Common myeloid progenitor, CD34-positive (primary cell): ENCODE results near the gene VKORC1.

Experiments
- CTCF ChIA-PET: fragments of 350-600 bp; sonication (Branson Sonifier 250); formaldehyde crosslinking; loops from one replicate; lab custom pipeline; 2021; ENCODE audit warnings: antibody characterized with exemption; lab: Charles Lee
- POLR2A ChIA-PET: fragments of 350-600 bp; sonication (Branson Sonifier 250); formaldehyde crosslinking; loops from one replicate; lab custom pipeline; 2021; ENCODE audit warnings: antibody characterized with exemption; lab: Charles Lee
- DNase-seq, 3 donors: peaks; one replicate each; pipeline versions ENCODE4 v3.0.0 to v3.0.0-alpha.2; 2013
- H3K27ac ChIP-seq, 2 experiments: 1 replicate in 1 of 2; 2 replicates in 1 of 2; pipeline ENCODE4 v1.7.0; 2013; ENCODE audit warnings: inconsistent platforms in 2 of 2, low read length in 2 of 2, mild to moderate bottlenecking in 2 of 2, low read depth in 1 of 2, moderate library complexity in 1 of 2; ENCODE audit not compliant: severe bottlenecking in 2 of 2, insufficient read depth in 1 of 2, poor library complexity in 1 of 2
- H3K27me3 ChIP-seq, 5 experiments: replicated peaks in 2 of 5; 1 replicate in 3 of 5; 2 replicates in 2 of 5; pipeline versions ENCODE4 v1.6.1 to v1.7.0; 2013; ENCODE audit warnings: low read length in 4 of 5, mild to moderate bottlenecking in 2 of 5, moderate library complexity in 2 of 5, inconsistent platforms in 1 of 5; ENCODE audit not compliant: insufficient read depth in 5 of 5, control insufficient read depth in 4 of 5
- H3K36me3 ChIP-seq, 4 experiments: 1 replicate in 2 of 4; 2 replicates in 2 of 4; pipeline versions ENCODE4 v1.6.1 to v1.7.0; 2013; ENCODE audit warnings: low read length in 3 of 4, control low read depth in 1 of 4, mild to moderate bottlenecking in 1 of 4; ENCODE audit not compliant: control insufficient read depth in 4 of 4, insufficient read depth in 4 of 4
- H3K4me1 ChIP-seq, 4 experiments: 1 replicate in 3 of 4; 2 replicates in 1 of 4; pipeline versions ENCODE4 v1.6.1 to v1.7.1; 2013; ENCODE audit warnings: low read length in 3 of 4, mild to moderate bottlenecking in 3 of 4, control low read depth in 1 of 4, inconsistent platforms in 1 of 4, moderate library complexity in 1 of 4; ENCODE audit not compliant: control insufficient read depth in 4 of 4, insufficient read depth in 4 of 4; ENCODE audit errors: control extremely low read depth in 1 of 4
- H3K4me3 ChIP-seq, 7 experiments: 1 replicate in 4 of 7; 2 replicates in 3 of 7; pipeline versions ENCODE4 v1.5.1 to v1.7.0; 2013; ENCODE audit warnings: mild to moderate bottlenecking in 7 of 7, low read length in 6 of 7, moderate library complexity in 6 of 7, inconsistent platforms in 2 of 7, low read depth in 2 of 7, control low read depth in 1 of 7; ENCODE audit not compliant: insufficient read depth in 4 of 7, control insufficient read depth in 1 of 7; ENCODE audit errors: extremely low read depth in 1 of 7
- H3K9me3 ChIP-seq, 5 experiments: 1 replicate in 4 of 5; 2 replicates in 1 of 5; pipeline versions ENCODE4 v1.6.1 to v1.7.1; 2013; ENCODE audit warnings: low read length in 4 of 5, mild to moderate bottlenecking in 2 of 5, inconsistent platforms in 1 of 5, low read depth in 1 of 5, moderate library complexity in 1 of 5; ENCODE audit not compliant: control insufficient read depth in 4 of 5, insufficient read depth in 2 of 5; ENCODE audit errors: control extremely low read depth in 1 of 5
- WGBS: methylation state at CpG from one replicate; pipeline ENCODE4 v1.1.5; 2013; ENCODE audit not compliant: insufficient coverage; 5-methylcytosine and 5-hydroxymethylcytosine counted together

VKORC1 gene

DNA sequence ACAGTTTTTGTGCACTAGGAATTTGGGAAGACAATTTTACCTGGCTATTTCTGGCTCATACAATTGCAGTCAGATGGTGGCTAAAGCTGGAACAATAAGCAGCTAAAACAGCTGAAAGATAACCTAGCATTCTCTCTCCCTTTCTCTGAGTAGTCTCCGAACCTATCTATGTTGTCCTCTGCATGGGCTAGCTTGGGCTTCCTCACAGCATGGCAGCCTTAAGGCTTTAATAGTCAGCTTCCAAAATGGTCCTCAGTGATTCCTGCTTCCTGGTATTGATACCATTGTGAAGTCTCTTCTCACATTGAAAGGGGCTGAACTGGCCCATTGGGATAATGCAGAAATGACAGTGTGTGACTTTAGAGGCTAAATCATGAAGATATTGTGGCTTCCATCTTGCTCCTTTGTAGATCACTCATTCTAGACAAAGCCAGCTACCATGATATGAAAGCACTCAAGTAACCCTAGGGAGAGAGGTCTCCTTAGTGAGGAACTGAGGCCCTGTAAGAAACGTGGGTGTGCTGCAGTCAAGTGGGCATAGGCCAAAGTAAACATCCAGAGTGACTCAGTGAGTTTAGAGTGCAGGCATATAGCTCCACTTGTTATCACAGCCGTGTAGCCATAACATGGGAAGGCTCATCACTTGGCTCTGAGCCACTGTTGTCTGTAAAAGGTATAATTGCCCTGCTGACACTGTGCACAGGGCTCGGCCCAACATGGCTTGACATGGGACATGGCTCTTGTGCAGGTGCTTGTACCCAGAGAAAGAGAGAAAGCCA is 5.5 kb upstream of the VKORC1 start:
- CTCF ChIA-PET = interaction anchor here (0.7 to 3.9 kb wide), 10 partner anchors 12 to 114 kb away, joined by 3 to 16 read pairs (median 3); partner anchors contain the start of genes ZNF646 and ZNF668
- H3K9me3 ChIP-seq = peaks cover 0 to 5% (median 0%) of the 10 kb centered on the region in 5 experiments
- no peak overlapping the region for H3K27ac ChIP-seq
- POLR2A ChIA-PET = no interaction called here
- H3K4me3 ChIP-seq = no peak overlapping the region
- DNase-seq = no peak
- no peaks in the 10 kb centered on the region for H3K27me3 ChIP-seq
- peaks cover 3 to 8% (median 6%) of the 10 kb centered on the region in 4 experiments for H3K4me1 ChIP-seq
- WGBS = 84% methylated on average over 4 of the region's 4 CpGs
- no peaks in the 10 kb centered on the region for H3K36me3 ChIP-seq

DNA sequence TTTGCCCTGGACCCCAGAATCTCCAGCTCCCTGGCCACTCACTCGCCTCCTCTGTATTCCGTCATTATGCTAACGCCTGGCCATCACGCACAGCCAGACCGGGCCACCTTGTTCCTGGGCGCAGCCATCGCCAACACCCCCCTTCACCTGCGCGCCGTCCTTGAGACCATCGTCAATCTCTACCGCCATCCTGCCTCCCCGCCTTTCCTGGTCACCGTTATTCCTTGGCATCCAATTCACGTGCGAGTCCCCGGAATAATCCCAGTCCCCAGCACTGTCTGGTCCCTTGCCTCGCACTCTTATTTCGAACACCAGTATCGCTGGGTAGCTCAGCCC is 541 bp downstream of the VKORC1 start:
- ChIA-PET POLR2A (interaction anchor here (0.7 to 1.4 kb wide), 2 partner anchors 20 to 24 kb away, joined by 4 to 5 read pairs; partner anchors contain the start of genes KAT8, ZNF646 and ZNF668), CTCF (interaction anchor here (0.6 to 2.0 kb wide), 8 partner anchors 20 to 309 kb away, joined by 3 to 7 read pairs (median 3); partner anchors contain the start of genes HSD3B7, ZNF646 and ZNF668)
- peak in 1 of 3 donors; percentile 19 for DNase-seq
- Histone ChIP-seq H3K4me1 (peaks cover 3 to 21% (median 19%) of the 10 kb centered on the region in 4 experiments), H3K9me3 (no peaks in the 10 kb centered on the region), H3K36me3 (peaks cover 0 to 19% (median 17%) of the 10 kb centered on the region in 4 experiments), H3K27ac (peak overlapping the region in 1 of 2 experiments; percentile 73), H3K27me3 (no peaks in the 10 kb centered on the region), H3K4me3 (peak overlapping the region; percentile 77 to 97 (median 84))
- WGBS = under 1% methylated on average over 20 of the region's 20 CpGs

DNA sequence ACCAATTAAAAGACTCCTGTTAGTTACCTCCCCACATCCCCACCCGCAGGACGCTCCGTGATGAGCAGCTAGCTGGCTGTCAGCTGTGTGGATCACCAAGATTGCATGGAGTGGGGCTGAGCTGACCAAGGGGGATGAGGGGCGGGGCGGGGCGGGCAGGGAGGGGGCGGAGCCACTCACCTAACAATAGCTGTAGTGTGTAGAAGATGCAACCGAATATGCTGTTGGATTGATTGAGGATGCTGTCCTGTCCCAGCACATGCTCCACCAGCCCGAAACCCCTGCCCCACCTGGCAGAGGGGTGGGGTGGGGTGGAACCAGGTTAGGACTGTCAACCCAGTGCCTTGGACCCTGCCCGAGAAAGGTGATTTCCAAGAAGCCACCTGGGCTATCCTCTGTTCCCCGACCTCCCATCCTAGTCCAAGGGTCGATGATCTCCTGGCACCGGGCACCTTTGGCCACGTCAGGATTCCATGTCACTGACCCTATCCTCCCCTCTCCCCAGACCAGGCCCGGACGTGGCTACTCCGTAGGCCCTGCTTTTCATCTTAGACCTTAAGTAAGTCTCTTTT is 1.4 kb downstream of the VKORC1 start:
- POLR2A ChIA-PET = interaction anchor here (1.0 to 1.4 kb wide), 2 partner anchors 24 to 87 kb away, joined by 4 to 5 read pairs; partner anchors contain the start of genes FUS and KAT8
- 75% methylated on average over 5 of the region's 17 CpGs for WGBS
- no peak overlapping the region for H3K27ac ChIP-seq
- H3K4me3 ChIP-seq = peak overlapping the region in 2 of 7 experiments; percentile 93 to 97
- DNase-seq = peak; percentile 34 to 53 (median 39)
- no peaks in the 10 kb centered on the region for H3K9me3 ChIP-seq
- peaks cover 3 to 21% (median 19%) of the 10 kb centered on the region in 4 experiments for H3K4me1 ChIP-seq
- CTCF ChIA-PET = interaction anchor here (1.0 to 2.0 kb wide), 5 partner anchors 8 to 111 kb away, joined by 3 to 7 read pairs (median 4); partner anchors contain the start of gene HSD3B7
- H3K27me3 ChIP-seq = no peaks in the 10 kb centered on the region
- peaks cover 2 to 26% (median 25%) of the 10 kb centered on the region in 4 experiments for H3K36me3 ChIP-seq

DNA sequence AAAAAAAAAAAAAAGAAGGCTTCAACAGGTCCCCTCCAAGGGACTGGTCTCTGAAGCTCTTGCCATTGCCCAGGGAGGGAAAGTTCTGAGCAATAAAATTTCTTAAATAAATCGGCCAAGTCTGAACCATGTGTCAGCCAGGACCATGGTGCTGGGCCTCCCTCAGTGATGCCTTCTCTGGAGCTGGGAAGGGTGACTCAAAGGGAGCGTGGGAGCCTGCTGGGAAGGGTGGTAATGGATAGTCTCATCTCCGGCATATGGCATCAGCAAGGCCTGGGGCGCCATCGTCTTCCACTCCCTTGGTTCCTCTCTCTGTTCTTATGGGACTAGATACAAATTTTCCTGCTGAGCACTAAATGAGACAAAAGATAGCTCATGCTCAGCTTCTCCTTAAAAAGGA is 2.3 kb downstream of the VKORC1 start:
- ChIA-PET POLR2A (interaction anchor here (1.0 kb wide), 1 partner anchor 88 kb away, joined by 4 read pairs; the partner anchor contains the start of gene FUS), CTCF (interaction anchor here (0.8 to 1.5 kb wide), 8 partner anchors 9 to 364 kb away, joined by 3 to 6 read pairs (median 4); partner anchors contain the start of genes ZNF646 and ZNF668)
- H3K4me1 ChIP-seq = peaks cover 3 to 21% (median 19%) of the 10 kb centered on the region in 4 experiments
- no peaks in the 10 kb centered on the region for H3K27me3 ChIP-seq
- H3K9me3 ChIP-seq = no peaks in the 10 kb centered on the region
- no peak for DNase-seq
- H3K4me3 ChIP-seq = no peak overlapping the region
- peaks cover 2 to 29% (median 27%) of the 10 kb centered on the region in 4 experiments for H3K36me3 ChIP-seq
- WGBS = 92% methylated on average over 3 of the region's 5 CpGs
- no peak overlapping the region for H3K27ac ChIP-seq

DNA sequence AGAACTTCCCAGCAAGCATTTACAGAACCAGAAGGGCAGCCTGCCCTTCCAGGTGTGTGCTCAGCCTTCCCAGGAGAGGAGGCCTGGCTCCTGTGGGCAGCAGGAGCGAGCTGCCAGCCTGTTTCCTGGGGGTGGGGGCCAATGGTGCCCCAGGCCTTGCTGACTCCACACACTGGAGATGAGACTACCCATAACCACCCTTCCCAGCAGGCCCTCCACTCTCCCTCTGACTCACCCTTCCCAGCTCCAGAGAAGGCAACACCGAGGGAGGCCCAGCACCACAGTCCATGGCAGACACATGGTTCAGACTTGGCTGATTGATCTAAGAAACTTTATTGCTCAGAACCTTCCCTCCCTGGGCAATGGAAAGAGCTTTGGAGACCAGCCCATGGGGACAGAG is 4.1 kb downstream of the VKORC1 start:
- WGBS = no CpG with 5 or more reads among the region's 2 CpGs
- no peak for DNase-seq
- peaks cover 2 to 39% (median 33%) of the 10 kb centered on the region in 4 experiments for H3K36me3 ChIP-seq
- no peaks in the 10 kb centered on the region for H3K9me3 ChIP-seq
- ChIA-PET POLR2A (interaction anchor here (1.1 kb wide), 1 partner anchor 12 kb away, joined by 3 read pairs; no protein-coding TSS in a partner anchor), CTCF (interaction anchor here (0.8 to 2.0 kb wide), 3 partner anchors 10 to 73 kb away, joined by 4 to 7 read pairs (median 4); partner anchors contain the start of gene BCKDK)
- no peak overlapping the region for H3K4me3 ChIP-seq
- H3K4me1 ChIP-seq = peaks cover 2 to 18% (median 17%) of the 10 kb centered on the region in 4 experiments
- no peaks in the 10 kb centered on the region for H3K27me3 ChIP-seq
- H3K27ac ChIP-seq = no peak overlapping the region

DNA sequence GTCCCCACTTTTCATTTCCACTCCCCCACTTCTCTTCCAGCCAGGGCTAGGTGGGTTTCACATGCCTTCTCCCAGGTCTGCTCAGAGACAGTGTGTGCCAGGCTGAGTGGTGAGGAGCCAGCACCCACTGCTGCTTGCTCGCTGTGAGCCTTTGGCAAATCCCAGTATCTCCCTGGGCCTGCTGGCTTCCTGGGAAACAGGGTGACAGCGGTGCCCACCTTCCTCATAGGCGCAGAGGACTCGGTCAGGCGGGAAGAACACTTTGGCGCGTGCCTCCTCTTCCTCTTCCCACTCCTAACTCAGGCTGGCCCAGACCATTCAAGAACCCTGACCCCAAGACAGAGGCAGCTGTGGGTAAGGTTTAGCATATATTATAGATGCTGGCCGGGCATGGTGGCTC is 5.4 kb downstream of the VKORC1 start:
- Histone ChIP-seq H3K9me3 (no peaks in the 10 kb centered on the region), H3K27ac (no peak overlapping the region), H3K4me3 (no peak overlapping the region), H3K36me3 (peaks cover 2 to 52% (median 39%) of the 10 kb centered on the region in 4 experiments), H3K27me3 (no peaks in the 10 kb centered on the region), H3K4me1 (peaks cover 0 to 11% (median 10%) of the 10 kb centered on the region in 4 experiments)
- CTCF ChIA-PET = interaction anchor here (0.7 to 1.5 kb wide), 2 partner anchors 14 to 39 kb away, joined by 4 to 6 read pairs; no protein-coding TSS in a partner anchor
- WGBS = 93% methylated on average over 2 of the region's 8 CpGs
- DNase-seq = no peak
- POLR2A ChIA-PET = no interaction called here
